HG02943 (cell line): ENCODE data around the gene CACTIN.

Experiments
- ATAC-seq: cut with Tn5 transposase; IDR thresholded peaks from one replicate; pipeline ENCODE4 v1.9.1; 2021; ENCODE audit warnings: mild to moderate bottlenecking, low read depth, moderate library complexity; ENCODE audit not compliant: unreplicated experiment

Gene CACTIN

DNA sequence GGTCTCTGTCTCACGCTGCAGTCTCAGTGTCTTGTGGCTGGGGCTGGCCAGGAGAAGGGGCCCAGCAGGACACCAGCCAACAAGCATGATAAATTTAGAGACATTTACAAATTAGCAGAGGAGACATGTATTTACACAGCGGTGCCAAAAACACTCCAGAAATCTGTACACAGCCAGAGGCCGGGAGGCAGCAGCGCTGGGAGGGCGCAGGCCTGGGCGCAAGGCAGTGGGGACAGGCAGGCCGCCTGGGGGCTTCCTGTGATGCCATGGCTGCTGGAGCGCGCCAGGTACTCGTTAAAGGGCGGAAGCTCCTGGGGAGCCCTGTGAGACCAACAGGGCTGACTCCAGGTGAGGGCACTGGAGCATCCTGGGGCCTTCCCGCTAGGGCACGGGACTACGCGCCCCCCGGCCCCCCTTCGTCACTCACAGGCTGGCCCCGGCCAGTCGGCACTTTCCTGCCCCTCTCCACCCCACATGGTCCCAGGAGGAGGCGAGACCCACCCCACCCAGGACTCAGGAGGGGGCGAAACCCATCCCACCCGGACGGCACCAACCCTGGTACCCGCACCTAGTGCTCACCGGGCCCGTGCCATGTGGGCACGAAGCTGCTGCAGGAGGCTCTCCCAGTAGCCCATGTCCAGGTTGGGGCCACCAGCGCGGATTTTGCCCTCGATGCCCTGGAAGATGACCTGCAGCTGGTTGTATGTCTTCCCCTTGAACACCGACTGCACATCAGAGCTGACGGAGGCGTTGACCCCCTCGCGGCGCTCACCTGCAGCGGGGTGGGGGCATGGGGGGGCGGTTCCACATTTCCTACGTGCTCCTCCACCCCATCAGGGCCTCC lies 12.6 kb downstream of the CACTIN start:
- ATAC-seq: no peak

DNA sequence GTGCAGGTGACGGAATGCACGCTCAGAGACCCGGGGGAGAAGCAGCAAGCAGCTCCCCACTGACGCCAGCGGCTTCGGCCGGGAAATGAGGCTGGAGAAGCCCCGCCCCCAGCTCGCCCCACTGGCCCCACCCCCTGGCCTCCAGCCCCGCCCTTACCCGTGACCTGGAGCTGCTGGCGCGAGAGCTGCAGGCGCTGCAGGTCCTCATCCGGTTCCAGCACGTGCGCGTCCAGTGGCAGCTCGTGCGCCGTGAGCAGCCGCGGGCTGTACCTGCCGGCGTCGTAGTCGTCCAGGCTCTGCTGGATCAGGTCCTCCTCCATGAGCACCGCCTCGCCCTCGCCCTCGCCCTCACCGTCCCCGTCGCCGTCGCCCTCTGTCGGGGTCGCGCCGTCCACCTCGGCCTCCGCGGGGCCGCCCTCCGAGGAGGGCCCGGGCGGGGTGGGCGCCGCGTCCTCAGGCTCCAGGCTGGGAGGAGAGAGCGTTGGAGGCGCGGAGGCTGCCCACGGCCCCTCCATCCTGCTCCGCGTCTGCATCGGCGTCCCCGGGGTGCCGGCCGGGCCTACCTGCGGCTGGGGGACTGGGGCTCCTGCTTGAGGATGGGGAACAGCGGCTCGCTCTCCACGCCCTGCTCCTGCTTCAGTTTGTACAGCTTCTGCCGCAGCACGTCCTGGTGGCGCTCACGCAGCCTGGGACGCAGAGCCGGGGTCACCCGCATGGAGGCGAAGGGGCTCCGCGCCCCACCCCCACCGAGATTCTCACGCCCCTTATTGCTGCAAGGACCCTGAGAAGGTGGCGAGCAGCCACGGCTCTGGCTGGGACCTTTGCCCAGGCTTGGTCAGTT lies 13.5 kb downstream of the CACTIN start:
- no peak for ATAC-seq

DNA sequence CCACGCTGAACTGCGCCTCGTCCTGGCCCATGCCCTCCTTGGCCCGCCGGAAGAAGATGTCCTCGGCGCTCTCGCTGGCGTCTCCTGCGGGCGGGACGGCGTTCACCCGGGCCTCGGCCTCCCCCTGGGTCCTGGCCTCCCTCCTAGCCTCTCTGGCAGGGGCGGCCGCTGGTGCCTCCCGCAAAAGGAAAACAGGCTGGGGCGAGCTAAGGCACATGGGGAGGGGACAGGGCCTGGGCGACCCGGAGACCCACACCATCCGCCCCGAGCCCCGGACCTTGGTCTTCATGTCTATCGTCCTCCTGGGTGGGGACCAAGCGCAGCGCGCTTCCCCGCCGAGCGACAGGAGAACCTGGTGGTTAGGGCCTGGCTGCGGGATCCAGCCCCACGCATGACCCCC lies 14.3 kb downstream of the CACTIN start:
- ATAC-seq: no peak

DNA sequence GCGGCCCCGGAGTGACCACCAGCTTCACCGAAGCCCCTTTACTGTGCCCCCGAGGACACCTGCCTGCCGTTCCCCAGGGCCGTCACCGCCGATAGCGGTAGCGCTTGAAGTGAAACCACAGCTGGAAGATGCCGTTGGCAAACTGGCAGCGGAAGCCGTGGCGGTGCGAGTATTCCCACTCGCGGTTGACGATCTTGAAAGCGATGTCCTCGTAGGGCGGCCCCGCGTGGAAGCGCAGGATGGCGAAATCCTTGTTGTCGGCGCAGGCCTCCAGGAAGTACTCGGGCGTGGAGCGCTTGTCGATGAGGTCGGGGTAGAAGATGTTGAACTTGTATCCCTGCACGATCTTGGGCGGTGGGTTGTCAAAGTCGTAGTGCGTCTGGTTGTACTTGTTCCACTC lies 14.7 kb downstream of the CACTIN start:
- ATAC-seq: no peak

DNA sequence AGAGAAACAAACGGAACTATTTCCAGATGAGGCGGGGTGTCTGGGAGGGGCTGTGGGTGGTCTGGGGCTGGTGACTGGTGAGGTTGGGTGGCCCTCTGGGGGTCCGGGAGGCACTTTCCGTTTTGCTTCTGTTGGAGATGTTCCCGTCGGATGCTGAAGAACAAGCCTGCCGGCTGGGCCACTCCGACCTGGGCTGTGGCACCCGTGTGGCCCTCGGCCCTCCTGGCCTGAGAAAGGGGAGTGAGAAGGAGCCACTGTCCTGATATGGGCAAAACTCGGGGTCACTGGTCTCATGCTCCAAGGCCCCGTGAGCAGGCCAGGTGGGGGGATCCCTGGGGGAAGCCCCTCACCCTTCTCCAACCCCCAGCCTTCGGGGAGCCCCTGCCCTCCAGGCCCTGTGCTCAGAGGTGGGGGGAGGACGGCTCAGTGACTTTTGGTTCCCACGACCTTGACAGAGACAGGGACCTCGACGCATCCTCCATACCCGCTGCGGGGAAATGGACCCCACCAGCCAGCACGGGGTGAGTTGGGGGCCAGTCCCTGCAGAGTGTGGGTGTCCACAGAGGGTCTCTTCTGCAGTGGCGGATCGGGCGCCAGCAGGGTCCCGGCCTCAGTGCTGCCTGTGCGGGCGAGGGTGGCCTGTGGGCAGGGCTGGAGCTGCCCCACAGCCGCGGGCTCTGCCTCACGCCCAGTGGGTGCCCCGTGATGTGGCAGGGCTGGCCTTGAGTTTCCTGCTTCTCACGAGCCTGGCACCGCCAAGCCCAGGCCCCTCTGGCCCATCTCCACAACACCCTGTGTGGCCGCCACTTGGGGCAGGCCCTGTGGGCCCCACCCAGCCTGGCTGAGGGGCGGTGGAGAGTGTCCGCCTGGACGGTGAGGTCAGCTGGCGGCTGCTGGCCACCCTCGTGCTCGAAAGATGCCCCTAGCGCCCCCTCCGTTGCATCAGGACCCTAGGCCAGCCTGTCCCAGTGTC lies 15.6 kb downstream of the CACTIN start:
- no peak for ATAC-seq

DNA sequence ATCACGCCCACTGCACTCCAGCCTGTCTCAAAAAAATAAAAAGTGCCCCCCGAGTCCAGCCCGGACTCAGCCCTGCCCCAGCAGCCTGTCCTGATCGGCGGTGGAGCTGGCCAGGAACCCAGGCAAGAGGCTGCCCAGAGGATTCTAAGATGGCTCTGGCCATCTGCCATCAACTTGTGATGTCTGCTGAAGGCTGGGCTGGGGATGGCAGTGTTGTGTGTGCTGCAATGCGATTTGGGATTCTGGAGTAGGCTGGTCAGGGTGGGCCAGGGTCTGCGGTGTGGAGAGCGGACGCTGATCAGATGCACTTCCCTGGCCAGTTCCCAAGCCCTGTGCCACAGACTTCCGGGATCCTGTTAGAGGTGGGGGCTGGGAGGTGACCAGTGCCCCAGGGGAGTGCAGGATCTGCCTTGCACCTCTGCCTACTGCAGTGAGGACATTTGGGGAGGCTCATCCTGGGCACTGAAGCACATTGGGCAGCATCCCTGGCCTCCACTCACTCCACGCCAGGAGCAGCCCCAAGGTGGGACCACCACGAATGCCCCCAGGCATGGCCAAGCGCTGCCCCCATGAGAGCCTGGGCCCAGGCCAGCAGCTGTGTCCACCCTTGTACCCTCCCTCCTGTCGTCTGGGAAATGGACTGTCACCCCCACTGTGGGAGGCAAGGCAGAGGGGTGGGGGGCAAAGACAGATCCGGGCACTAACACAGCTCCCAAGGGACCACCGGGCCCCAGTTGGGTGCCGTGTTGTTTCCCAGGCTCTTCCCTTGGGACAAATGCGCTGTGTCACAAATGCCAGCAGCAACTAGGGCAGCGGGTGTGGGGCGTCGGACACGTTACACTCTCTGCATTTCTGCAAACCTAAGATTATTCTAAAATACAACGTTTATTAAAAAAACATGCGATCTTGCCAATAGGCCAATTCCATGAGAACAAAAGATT lies 16.5 kb downstream of the CACTIN start:
- ATAC-seq: no peak

DNA sequence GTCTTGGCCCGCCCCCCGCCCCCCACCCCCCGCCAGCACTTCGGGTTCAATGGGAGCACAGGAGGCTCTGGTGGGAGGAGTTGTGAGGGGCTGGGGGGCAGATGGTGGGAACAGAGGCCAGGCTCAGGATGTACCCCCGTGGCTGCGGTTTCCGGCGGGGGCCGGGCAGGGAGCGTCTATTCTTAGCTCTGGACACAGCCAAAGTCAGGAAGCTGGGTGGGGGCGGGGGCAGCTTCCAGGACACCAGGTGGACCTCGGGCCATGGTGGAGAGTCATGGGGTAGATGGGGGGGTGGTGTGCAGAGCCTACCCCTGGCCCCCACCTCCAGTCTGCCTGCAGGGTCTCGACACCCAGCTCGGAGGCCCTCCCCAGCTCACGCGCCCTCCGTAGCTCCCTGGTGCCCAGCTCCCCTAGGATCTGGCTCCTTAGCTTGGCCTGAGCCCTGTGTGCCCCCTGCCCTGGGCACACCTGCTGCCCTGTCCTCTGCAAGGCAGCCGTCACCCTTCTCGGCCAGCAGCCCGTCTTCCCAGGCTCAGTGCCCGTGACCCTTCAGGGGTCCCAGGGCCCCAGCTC lies 17.8 kb downstream of the CACTIN start:
- ATAC-seq: no peak

DNA sequence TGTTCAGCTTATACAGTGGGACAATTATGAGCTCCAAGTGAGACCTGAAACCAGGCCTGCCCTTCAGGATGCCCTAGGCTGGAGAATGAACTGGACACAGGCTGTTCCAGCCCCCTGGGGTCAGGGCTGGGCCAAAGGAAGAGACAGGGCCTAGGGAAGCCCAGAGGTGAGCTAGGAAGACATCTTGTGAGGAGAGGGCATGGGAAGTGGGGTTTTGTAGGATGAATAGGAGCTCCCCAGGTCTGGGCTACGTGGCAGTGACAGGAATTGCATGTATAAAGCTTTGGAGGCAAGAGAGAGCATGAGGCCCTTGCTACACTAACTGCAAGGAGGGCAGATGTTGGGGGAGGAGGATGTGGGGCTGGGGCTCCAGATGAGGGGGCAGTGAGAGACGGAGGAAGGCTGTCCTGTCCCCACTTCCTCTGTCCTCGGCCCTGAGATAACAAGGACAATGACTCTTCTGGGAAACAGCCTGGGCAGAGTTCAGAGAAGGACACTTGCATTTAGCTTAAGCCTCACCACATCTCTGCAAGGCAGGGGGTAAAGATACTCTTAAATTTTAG lies 18.4 kb downstream of the CACTIN start:
- ATAC-seq: no peak

DNA sequence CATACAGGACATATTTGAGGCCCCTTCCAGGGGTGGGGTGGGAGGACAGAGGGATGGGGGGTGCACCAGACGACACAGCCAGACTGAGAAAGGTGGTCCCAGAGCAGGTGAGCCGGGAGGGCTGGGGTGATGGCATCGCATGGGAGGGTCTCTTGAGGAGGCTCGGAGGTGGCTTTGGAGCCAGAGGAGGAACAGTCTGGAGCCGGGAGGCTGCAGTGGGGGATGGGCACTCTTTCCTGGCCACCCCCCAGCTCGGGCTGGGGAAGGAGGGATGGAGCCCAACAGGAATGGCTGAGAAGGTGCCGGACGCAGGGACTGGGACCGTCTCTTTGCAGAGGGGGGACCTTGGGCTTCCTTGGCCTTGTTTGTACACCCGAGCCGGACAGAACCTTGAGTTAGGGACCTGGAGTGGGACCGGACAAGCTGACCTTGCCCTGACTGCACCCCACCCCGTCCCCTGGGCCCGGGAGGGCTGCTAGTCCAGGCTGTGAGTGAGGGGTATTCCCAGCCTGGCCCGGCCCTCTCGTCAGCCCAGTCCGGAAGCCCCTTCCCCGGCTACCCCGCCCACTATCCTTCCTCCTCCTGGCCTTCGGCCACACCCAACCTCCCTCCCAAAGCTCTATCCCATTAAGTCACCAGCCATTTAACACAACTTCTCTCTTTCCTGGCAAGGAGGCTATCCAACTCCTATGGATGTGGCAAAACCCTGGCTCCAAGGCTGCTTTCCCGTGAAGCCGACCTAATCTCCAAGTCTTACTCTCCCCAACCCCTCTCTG lies 19.1 kb downstream of the CACTIN start:
- ATAC-seq: no peak

DNA sequence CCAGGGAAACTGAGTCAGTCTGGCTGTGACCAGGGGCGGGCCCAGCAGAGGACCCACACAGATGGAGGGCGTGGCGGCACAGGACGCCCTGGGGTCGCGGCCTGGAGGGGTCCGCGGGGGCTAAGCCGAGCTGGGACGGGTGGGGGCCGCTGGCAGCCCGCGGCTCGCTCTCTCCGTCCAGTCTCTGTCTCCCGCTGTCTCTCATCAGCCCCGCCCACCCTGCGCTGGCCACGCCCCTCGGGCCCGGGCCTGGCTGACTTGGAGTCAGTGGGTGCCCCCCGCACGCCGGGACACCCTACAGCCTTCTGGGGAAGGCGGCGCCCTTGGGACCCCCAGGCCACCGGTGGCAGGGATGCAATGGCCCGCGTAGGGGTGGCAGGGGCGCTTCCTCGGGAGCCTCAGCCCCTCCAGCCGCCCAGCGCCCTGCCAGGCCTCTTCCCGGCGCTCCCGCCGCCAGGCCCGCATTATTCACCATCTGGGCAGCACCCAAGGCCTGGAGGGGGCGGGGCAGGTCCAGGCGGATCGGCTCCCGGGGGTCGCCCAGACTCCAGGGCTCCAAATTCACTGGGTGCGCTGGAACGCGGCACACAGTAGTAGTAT lies 19.8 kb downstream of the CACTIN start, which contains the start of gene TBXA2R:
TBXA2R (minus strand) TSS at position 186 of the 600 bp plus-strand sequence. CDS start 6,241 bp downstream, outside the sequence.
- ATAC-seq: no peak

DNA sequence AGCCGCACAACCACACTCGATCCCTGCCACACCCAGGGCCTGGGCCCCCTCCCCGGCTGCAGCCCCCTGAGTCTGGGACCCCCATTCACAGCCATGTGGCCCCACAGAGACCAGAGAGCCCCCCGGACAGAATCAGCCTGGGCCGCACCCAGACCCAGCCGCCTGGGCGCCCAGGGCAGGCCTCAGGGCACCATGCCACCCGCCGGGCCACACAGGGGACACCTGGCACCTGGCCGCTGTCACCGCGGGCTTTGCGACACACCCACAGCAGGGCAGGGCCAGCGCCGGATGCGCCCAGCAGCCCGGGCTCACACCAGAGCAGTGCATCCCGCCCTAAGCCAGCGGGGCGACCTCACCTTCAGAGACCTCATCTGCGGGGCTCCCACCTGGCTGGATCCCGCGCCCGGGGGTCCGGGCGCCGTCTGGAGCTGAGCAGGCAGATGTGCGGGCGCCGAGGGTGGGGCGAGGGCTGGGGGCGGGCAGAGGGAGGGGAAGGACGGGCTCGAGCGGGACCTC lies 20.4 kb downstream of the CACTIN start:
- ATAC-seq: no peak

DNA sequence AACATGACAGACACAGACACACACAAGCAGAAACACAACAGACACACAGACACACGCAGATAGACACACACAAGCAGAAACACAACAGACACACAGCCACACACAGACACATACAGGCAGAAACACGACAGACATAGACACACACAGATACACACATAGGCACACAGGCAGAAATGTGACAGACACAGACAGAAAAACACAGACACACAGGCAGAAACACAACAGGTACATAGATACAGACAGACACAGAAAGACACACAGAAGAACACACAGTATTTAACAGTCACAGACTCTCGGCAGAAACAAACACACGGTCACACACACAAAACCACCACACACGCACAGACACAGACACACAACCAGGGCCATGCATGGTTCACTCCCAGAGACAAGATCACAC lies 20.8 kb downstream of the CACTIN start:
- ATAC-seq: no peak

DNA sequence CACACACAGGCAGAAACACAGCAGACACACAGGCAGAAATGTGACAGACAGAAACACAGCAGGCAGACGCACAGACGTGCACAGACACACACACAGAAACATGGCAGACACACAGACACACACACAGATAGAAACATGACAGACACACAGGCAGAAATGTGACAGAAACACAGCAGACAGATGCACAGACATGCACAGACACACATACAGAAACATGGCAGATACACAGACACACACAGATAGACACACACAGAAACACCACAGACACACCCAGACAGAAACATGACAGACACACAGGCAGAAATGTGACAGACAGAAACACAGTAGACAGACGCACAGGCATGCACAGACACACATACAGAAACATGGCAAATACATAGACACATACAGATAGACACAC lies 21.2 kb downstream of the CACTIN start:
- no peak for ATAC-seq

DNA sequence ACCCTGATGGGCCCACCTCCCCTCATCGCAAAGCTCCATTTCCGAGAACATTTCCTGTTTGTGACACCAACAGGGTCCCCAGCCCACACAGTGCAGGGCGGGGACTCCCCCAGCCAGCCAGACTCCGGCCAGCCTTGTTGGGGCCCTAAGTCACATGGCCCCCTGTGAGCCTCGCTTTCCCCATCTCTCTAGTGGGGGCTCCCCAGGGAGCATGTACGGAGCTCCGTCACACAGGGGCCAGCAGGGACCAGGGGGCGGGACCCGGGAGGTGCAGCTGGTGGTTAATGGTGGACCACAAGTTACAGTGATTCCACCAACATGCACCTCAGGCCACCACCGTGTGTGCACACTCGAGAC lies 21.6 kb downstream of the CACTIN start:
- no peak for ATAC-seq

DNA sequence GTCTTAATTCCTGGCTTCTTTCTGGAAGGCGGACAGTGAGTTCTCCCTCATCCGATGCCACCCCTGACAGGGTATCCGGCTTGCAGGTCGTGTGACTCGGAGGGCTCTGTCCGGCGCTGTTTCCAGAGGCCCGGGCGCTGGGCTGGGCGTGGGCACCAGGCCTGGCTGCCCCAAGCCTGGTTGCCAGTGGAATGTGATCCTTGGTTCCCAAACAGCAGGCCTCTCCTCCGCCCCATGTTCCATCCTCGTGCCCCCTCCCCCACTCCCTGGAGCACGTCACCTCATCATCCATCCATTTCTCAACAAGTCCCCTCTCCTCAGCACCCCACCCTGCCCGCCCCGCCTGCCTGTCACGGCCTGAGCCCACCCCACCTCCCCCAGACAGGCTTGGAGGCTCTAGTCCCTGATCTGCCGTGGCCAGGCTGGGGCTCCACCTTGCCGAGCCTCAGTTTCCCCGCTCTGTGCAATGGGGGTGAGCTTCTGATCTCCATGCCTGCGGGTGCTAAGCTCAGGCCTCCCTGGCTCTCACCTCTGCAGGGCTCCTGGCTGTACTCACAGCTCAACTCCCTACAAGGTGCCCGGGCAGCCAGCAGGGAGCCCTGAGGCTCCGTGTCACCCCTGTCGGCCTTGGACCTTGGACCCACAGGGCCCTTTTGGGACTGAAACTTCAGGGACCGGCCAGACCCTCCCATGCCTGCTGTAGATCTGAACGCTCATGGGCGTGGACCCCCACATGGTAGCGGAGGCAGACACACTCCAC lies 22.2 kb downstream of the CACTIN start:
- no peak for ATAC-seq

DNA sequence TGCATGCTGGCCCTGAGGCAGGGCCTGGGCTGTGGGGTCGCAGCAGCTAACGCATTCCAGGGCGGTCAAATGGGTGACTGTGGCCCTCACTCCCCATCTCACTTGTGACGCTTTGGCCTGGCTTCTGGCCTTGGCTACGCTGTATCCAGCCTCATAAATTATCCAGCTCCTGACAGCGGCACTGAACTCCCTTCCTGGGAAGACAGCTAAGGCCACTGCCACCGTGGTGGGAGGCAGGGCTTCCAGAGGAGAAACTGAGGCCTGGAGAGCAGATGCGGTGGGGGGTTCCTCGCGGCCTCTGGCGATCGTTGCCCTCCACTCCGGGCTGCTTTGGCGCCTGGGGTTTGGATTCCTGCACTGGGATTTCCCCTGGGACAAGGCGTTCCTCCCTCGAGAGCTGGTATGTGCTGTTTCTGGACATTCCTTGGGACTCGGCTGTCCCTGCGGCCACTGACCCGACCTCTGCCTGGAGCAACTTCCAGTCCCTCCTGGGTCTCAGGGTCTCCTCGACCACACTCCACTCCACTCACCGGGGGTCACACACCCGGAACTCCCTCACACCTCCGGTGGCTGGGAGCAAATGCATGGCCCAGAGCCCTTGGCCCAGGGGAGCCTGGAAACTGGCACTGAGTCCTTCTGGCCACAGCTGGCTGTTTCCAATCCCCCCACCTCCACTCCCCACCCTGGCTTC lies 23.3 kb downstream of the CACTIN start:
- no peak for ATAC-seq
